Inflammatory macrophage treated with lipopolysaccharide for 1 hour (primary cell): ENCODE data around the gene FAN1.

Experiments
- DNase-seq, 2 donors: peaks; one replicate each; pipeline ENCODE4 v3.0.0-alpha.2; 2020 to 2022

The FAN1 gene

DNA sequence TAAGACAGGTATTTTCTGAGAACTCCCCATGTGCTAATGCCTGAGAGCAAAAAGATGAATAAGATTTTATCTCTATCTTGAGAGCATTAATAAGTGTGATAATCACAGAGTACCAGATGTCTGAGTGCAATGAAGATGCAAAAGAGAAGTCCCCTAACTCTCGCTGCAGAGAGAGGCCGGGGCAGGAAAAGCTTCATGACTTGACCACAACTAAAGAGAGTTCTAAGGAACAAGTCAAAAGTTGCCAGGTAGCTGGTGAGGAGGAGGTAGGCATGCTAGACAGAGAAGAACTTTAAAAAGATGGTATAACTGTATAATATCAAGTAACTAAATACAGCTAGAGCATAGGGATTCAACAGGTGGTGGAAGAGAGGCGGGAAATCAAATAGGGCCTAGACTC lies 58.9 kb downstream of the FAN1 start:
- DNase-seq, result no peak

DNA sequence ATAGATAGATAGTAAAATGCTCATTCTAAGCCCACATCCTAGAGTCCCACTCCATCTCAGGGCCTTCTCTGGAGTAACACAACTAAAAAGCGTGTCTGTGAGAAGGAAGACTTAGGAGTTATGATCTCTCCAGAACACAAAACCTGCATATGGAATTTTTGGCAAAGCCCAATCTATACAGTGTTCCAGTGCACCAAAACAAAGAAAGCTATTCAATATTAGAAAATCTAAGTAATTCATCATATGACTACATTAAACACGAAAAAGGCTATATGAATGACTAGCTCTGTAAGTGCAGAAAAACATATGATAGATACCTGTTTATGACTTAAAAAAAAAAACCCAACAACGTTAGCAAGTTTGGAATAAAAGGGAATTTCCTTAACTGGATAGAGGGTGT lies 60.0 kb downstream of the FAN1 start:
- DNase-seq, result no peak

DNA sequence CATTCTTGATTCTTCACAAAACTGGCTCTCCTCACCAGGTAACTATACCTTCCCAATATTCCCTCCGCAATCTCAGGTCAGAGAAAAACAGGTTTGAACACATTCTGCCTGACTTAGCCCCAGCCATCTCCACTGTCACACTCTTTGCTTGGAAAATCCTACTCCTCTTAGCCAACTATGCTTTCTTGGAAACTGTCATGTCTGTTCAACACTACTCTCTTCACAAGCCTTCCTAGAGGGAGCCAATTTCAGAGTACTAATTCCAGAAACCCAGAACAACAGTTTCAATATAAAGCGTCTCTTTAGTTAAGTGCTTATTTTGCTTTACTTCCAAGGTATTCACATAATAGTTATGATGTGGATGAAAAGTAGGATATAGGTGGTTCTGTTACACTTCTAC lies 66.0 kb downstream of the FAN1 start:
- no peak for DNase-seq

DNA sequence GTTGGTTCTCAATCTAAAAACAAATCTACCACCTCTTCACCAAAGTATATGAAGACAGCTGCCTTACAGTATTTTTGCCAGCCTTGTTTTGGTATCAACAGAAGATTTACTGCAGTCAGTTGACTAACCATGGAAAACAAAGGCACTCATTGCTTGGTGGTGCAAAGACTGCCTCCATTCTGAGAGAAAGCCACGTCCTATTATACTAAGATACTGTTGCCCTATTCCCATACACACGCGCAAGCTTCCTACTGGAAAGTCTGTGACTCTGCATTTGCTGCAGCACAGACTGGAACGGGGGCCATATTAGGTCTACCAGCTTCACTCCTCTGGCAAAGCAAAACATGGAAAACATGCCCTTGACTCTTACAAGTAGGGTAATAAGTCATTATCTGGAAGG lies 69.7 kb downstream of the FAN1 start:
- no peak for DNase-seq

DNA sequence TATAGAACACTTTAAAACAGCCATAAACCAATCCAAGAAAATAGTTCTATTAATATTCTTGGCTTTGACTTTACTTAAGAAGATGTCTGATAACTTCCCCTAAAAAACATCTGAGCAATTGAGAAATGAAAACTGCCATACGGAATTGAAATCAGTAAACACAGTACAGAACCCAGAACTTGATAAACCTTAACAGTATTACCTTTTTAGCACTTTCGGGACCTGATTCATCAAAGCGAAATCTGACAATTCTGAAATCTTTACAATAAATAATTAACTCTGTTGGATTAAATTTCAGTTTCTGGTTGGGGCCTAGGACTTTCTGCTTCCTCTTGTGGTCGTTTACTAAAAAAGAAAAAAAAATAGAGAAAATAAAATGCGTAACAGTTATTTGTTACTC lies 70.4 kb downstream of the FAN1 start:
- DNase-seq, result no peak

DNA sequence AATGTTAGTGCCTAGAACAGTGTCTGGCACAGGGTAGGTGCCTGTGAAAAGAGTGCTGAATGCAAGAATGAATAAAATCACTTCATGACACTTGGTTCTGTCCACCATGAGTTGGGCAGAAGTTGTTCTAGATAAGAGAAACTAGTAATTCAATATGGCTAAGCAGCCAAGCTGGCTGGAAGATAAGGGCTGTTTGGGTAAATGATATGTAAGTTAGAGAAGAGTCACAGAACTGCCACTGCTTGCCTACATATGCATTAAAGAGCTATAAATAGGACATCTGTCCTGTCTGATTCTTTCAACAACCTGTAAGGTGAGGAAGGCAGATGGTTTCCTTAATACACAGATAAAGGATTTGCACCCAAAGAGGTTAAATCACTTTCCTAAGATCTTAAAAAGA lies 74.6 kb downstream of the FAN1 start:
- DNase-seq, result no peak

DNA sequence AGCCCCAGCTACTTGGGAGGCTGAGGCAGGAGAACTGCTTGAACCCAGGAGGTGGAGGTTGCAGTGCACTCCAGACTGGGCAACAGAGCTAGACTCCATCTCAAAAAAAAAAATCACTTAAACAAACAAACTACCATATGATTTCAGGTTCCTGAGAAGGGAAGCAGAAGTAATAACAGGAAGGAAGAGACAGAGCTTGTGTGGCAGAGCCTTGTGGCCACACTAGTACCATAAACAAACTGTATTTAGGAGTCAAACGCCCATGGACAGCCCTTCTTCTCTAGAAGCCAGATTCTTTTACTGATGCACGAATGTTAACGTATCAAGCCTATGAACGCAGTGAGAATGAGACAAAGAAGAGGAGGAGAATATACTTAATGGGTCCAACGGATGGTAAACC lies 75.7 kb downstream of the FAN1 start:
- peak; percentile 29 to 43 for DNase-seq

DNA sequence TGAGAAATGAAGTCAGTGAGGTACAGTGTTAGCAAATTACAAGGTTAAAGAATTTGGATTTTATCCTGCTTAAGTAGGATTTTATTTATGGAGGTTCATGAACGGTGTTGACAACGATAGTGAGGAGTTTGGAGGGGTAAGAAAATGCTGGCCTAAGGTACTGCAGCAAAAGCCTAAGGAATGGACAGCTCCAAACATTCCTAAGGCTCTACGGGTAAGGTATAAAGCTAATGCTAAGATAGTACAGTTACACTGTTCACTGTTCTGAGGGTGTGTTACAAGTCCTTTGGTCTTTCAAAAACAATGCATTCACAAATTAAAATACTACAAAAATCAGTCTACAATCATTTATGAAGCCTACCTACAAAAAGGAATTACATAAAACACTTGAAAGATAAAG lies 80.4 kb downstream of the FAN1 start:
- no peak for DNase-seq

DNA sequence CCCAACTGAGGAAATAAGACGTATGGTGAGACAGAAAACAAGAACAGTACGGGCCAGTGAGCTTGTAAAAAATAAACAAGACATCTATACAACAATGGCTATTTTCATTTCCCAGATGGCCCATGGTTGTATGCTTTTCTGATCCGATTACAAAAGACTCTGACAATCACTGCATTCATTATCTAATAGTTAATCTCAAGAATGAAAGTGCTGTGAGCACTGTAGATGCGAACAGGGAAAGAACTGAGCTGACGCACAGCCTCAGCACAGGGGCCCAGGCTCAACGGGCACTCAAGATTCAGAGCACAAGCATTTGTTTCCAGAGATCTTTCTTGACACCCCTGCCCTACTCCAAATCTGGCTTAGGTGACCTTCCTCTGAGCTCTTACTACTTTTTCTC lies 80.8 kb downstream of the FAN1 start:
- DNase-seq, result no peak

DNA sequence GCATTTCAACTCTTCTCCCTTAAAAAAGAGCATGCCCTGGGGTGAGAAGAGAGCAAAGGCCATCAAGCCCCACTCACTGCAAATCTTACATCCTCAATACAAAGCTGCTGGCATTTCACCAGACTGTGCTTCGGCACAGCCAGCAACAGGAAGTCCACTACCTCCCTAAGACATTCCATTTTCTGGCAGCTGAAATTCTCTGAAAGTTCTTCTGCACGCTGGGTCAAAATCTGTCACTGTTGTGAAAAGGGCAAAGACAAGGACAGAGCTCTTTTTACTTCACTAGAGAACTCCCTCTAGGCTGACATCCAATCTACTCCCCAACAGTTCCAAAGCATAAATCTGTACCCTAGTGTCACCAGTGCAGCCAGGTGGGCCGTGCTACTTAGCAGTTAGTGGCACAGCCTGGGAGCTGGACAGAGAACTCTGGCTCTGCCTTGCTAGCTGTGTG lies 81.4 kb downstream of the FAN1 start:
- DNase-seq, result no peak

DNA sequence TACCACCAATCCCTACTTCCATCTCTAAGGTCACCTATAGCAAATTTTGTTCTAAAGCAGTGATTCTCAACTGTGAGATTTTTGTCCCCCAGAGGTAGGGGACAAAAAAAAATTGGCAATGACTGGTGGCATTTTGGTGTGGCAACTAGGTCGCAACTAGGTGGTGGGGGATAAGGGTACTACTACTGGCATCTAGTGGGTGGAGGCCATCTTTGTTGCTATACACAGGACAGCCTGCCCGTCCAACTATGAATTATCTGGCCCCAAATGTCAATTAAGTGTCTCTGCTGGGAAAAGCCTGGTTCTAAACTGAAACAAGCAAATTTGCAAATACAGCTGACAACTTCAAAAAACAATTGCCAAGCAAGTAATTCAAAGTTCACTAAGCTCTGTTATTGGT lies 86.3 kb downstream of the FAN1 start:
- peak; percentile 10 to 11 for DNase-seq

DNA sequence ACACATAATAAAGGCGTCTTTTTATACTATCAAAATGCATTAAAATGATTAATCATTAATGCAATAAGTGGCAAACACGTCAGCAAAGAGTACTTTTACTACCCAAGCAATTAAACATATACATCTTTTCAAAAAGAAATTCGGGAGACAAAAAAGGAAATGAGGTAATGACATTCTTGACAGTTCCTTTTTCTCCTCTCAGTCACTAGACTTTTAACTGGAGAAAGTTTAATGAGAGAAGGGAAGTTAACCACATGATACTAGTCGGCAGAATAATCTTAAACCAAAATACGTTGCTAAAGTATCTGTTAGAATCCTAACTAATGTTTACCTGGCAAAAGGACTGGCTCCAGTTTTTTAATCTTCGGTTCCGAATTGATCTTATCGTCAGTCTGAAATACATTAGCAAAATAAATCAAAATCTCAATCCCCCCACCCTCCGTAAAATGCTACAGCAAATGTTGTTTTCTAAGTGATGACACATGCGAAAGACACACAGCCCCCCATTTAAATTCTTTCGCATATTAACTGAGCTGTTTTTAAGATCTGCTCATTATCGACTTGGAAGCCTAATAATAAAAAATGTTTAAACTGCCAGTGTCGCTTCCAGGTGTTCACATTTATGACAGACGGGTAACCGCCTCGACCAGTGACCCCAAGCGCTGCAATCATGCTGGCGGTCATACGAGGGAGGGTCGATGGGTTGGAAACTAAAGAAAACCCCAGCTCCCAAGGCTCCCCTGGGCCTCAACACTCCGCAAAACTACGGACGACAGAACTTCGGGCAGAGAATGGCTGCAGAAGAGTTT lies 86.9 kb downstream of the FAN1 start:
- DNase-seq, result peak; percentile 66 to 76

DNA sequence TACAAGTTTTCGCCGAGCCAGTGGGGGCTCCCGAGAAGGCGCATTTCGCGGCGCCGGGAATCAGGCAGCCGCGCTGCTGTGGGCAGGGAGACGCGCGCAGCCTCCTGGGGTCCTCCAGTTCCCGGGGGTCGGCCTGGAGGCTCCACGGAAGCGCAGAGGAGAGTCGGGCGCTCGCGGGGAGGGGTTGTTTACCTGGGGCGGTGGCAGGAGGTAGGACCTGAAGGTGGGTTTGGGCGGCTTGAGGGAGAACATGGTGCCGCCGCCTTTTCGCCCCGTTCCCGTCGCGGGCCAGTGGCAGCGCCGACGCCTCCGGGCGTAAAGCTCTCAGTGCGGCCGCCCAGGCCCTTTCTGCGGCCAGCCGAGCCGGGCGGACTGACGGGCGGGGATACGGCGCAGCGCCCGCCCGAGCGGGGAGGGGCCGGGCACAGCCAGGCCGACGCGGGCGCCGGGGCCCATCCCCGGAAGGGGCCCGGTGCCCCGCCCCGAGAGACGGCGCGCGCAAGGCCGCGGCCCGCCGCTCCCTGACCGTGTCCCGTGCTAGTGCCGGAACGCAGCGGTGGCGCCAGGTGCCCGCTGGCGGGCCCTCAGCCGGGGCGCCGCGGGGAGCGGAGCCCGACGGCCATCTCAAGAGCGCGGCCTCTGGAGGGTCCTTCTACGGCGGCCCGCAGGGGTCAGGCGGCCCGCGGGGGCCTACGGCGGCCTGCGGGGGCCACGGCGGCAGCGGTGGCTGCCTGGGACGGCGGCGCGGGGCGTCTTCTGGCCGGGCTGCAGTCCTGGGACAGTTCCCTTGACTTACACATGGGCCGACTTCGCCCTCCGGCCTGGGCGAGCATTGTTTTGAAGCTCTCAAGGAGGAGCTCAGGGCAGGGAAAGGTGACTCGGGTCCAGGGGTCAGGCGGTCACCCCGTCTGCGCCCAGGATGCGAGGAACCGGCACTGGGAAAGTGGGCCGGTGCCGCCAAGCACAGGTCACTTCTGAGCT lies 87.8 kb downstream of the FAN1 start, which contains the start of gene MTMR10:
MTMR10 (minus strand) TSS at position 374 of the 981 bp plus-strand sequence; CDS start at position 252, 122 bp downstream.
- DNase-seq, result peak; percentile 77 to 80

DNA sequence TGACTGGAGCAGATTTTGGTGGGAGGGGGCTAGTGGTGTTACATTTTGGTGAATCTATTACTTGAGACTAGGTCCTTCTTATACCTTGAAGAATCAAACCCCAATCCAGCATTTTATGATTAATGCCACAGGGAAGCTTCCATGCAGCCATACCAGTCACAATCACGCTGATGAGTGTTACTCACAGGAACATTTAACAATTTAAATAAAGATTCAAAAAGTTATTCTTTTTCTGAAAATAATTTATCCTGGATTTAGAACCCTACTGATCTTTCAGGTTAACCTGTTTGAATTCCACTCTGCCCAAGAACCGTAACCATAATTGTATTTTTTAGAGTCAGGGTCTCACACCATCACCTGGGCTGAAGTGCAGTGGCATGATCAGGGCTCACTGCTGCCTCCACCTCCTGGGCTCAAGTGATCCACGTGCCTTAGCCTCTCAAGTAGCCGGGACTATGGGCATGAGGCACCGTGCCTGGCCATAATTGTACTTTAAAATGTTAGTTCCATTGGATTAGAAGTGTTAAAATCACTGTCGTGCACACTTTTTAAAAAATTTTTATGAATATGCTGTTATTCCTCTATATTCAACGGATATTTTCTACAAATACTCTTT lies 88.6 kb downstream of the FAN1 start:
- no peak for DNase-seq
